CD4-positive, alpha-beta T cell (primary cell): ENCODE data around the gene UMPS. TPM values are rescaled to one million over a fixed set of nuclear protein-coding genes. Genes with fewer than 3 reads are reported as not detected.

Source experiments
- ATAC-seq: fragments of 200-7000 bp; cut with Tn5 transposase; one replicate; pipeline ENCODE4 v1.10.0; 2022; ENCODE audit warnings: mild to moderate bottlenecking; ENCODE audit not compliant: poor library complexity
- CTCF ChIA-PET: fragments of 350-600 bp; sonication (Branson Sonifier 250); formaldehyde crosslinking; loops from one replicate; lab custom pipeline; 2021; ENCODE audit warnings: antibody characterized with exemption, inconsistent platforms; lab: Charles Lee
- POLR2A ChIA-PET: fragments of 350-600 bp; sonication (Branson Sonifier 250); formaldehyde crosslinking; loops from one replicate; lab custom pipeline; 2021; ENCODE audit warnings: antibody characterized with exemption, inconsistent platforms; lab: Charles Lee
- DNase-seq, 14 experiments: peaks; one replicate each; pipeline ENCODE4 v3.0.0-alpha.2; 2013 to 2020; ENCODE audit warnings: mixed read lengths in 2 of 14
- H3K27ac ChIP-seq, 2 donors: one replicate each; pipeline versions ENCODE4 v1.5.1 to v1.7.0; 2013; ENCODE audit warnings: low read length in 2 of 2, low read depth in 1 of 2, mild to moderate bottlenecking in 1 of 2
- H3K27me3 ChIP-seq, 2 experiments: 1 replicate in 1 of 2; 2 replicates in 1 of 2; pipeline versions ENCODE4 v1.6.1 to v1.7.0; 2013; ENCODE audit warnings: low read length in 2 of 2, control low read depth in 1 of 2, mild to moderate bottlenecking in 1 of 2, moderate library complexity in 1 of 2; ENCODE audit not compliant: insufficient read depth in 2 of 2, control insufficient read depth in 1 of 2
- H3K36me3 ChIP-seq: one replicate; pipeline ENCODE4 v1.6.1; 2013; ENCODE audit warnings: low read length, control low read depth; ENCODE audit not compliant: insufficient read depth
- H3K4me1 ChIP-seq: one replicate; pipeline ENCODE4 v1.6.1; 2013; ENCODE audit warnings: low read length, control low read depth; ENCODE audit not compliant: insufficient read depth
- H3K4me3 ChIP-seq: one replicate; pipeline ENCODE4 v1.5.1; 2013; ENCODE audit warnings: mild to moderate bottlenecking, low read length, moderate library complexity
- H3K9me3 ChIP-seq, 2 experiments: 1 replicate in 1 of 2; 2 replicates in 1 of 2; pipeline versions ENCODE4 v1.6.1 to v1.7.0; 2013; ENCODE audit warnings: low read length in 2 of 2, mild to moderate bottlenecking in 2 of 2, control low read depth in 1 of 2, moderate library complexity in 1 of 2; ENCODE audit not compliant: control insufficient read depth in 1 of 2, insufficient read depth in 1 of 2
- H3K27ac Mint-ChIP-seq: one replicate; pipeline ENCODE4 v1.8.0; 2020; ENCODE audit warnings: mixed read lengths
- H3K27me3 Mint-ChIP-seq: one replicate; pipeline ENCODE4 v1.8.0; 2021; ENCODE audit warnings: mixed read lengths
- H3K36me3 Mint-ChIP-seq: one replicate; pipeline ENCODE4 v1.8.0; 2021; ENCODE audit warnings: low read depth, mixed read lengths
- H3K4me1 Mint-ChIP-seq: one replicate; pipeline ENCODE4 v1.8.0; 2021; ENCODE audit warnings: low read depth, mixed read lengths
- H3K4me3 Mint-ChIP-seq: one replicate; pipeline ENCODE4 v1.8.0; 2020; ENCODE audit warnings: mild to moderate bottlenecking, mixed read lengths
- H3K9me3 Mint-ChIP-seq: one replicate; pipeline ENCODE4 v1.8.0; 2020; ENCODE audit warnings: mixed read lengths
- intact Hi-C, 2 experiments: fragments of 100-400 bp; cut with DNase I in 1 of 2; cut with micrococcal nuclease in 1 of 2; formaldehyde crosslinking; loops; one replicate each; pipeline versions ENCODE4 v1.15.1 to v1.9.0; 2023 to 2025; cut with DNase I, micrococcal nuclease
- total RNA-seq, 174 experiments: library from RNA in 2 of 174; stranded (reverse) in 2 of 174; gene quantifications; one replicate each; pipeline ENCODE4 v1.2.3 and lab custom pipeline; 2021 to 2026
- TF ChIP-seq, protein P1 (sequence below): fragments of 200-600 bp; IDR thresholded peaks from one replicate; pipeline ENCODE4 v1.8.0; 2022; ENCODE audit warnings: antibody characterized with exemption, mild to moderate bottlenecking

UMPS gene
- total RNA-seq, 2 experiments from 2014 or later = 19.5 to 19.7 TPM

DNA sequence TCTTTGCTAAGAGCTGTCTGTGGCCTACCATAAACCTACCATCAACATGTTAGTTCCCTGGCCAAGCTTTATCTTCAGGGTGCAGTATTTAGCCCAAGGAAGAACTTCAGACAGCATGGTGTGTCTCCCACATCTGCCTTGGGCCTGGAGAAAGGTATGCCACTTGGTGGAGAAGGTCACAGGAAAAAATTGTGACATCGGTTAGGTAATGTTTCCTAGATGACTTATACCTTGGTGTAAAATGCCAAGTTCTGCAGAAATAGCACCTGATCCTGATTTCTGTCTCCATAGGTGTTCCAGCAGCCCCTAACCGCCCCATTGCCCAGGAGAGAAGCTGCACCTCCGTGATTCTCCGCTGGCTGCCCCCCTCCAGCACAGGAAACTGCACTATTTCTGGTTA, 33.0 kb upstream of the UMPS start:
- Mint-ChIP-seq H3K4me1 (no peaks in the 10 kb centered on the region), H3K27ac (no peak overlapping the region), H3K36me3 (no peaks in the 10 kb centered on the region), H3K27me3 (peaks cover 24% of the 10 kb centered on the region), H3K4me3 (no peak overlapping the region), H3K9me3 (no peaks in the 10 kb centered on the region)
- intact Hi-C loops = no loop called here
- no peak for DNase-seq
- no peak overlapping the region for H3K27ac ChIP-seq
- H3K4me1 ChIP-seq = no peaks in the 10 kb centered on the region
- no peak for ATAC-seq
- H3K9me3 ChIP-seq = no peaks in the 10 kb centered on the region
- no peak overlapping the region for H3K4me3 ChIP-seq
- TF ChIP-seq, protein P1, sequence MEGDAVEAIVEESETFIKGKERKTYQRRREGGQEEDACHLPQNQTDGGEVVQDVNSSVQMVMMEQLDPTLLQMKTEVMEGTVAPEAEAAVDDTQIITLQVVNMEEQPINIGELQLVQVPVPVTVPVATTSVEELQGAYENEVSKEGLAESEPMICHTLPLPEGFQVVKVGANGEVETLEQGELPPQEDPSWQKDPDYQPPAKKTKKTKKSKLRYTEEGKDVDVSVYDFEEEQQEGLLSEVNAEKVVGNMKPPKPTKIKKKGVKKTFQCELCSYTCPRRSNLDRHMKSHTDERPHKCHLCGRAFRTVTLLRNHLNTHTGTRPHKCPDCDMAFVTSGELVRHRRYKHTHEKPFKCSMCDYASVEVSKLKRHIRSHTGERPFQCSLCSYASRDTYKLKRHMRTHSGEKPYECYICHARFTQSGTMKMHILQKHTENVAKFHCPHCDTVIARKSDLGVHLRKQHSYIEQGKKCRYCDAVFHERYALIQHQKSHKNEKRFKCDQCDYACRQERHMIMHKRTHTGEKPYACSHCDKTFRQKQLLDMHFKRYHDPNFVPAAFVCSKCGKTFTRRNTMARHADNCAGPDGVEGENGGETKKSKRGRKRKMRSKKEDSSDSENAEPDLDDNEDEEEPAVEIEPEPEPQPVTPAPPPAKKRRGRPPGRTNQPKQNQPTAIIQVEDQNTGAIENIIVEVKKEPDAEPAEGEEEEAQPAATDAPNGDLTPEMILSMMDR = no peak
- CTCF ChIA-PET = no interaction called here
- H3K36me3 ChIP-seq = no peaks in the 10 kb centered on the region
- POLR2A ChIA-PET = no interaction called here
- peaks cover 2 to 11% of the 10 kb centered on the region in 2 experiments for H3K27me3 ChIP-seq

DNA sequence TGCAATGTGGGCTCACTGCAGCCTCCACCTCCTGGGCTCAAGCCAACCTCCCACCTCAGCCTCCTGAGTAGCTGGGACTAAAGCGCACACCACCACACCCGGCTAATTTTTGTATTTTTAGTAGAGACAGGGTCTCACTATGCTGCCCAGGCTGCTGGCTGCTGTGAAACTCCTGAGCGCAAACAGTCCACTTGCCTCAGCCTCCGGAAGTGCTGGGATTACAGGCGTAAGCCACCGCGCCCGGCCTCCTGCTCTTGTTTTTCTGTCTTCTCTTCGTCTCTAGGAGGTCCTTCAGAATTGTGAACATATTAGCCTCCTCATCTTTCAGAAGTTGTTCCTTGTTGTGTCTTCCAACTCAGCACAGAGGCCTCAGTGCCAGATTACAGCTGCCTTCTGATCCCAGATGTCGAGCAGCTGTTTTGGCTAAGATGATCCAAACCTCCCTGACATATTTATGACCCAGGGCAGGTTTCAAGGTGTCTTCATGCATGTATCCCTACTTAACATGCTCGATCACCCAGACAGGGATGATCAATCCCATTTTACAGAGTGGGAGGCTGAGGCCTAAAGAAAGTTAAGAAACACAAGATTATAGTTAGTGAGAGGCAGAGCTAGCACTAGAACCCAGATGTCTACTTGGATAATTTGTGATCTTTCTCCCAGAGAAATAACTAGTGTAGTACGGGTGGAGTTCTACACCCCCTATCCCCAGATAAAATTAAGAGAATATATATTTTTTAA, 32.1 kb upstream of the UMPS start:
- no peaks in the 10 kb centered on the region for H3K9me3 Mint-ChIP-seq
- H3K27ac Mint-ChIP-seq = no peak overlapping the region
- H3K9me3 ChIP-seq = no peaks in the 10 kb centered on the region
- intact Hi-C loops = no loop called here
- no peak for DNase-seq
- TF ChIP-seq, protein P1 = no peak
- no peaks in the 10 kb centered on the region for H3K4me1 Mint-ChIP-seq
- ChIA-PET POLR2A (no interaction called here), CTCF (interaction anchor here (1.5 kb wide), 1 partner anchor 9 kb away, joined by 6 read pairs; no protein-coding TSS in a partner anchor)
- no peak overlapping the region for H3K4me3 Mint-ChIP-seq
- no peaks in the 10 kb centered on the region for H3K4me1 ChIP-seq
- peaks cover 2 to 11% of the 10 kb centered on the region in 2 experiments for H3K27me3 ChIP-seq
- no peaks in the 10 kb centered on the region for H3K36me3 ChIP-seq
- no peak for ATAC-seq
- peaks cover 32% of the 10 kb centered on the region for H3K27me3 Mint-ChIP-seq
- H3K27ac ChIP-seq = no peak overlapping the region
- no peak overlapping the region for H3K4me3 ChIP-seq
- no peaks in the 10 kb centered on the region for H3K36me3 Mint-ChIP-seq

DNA sequence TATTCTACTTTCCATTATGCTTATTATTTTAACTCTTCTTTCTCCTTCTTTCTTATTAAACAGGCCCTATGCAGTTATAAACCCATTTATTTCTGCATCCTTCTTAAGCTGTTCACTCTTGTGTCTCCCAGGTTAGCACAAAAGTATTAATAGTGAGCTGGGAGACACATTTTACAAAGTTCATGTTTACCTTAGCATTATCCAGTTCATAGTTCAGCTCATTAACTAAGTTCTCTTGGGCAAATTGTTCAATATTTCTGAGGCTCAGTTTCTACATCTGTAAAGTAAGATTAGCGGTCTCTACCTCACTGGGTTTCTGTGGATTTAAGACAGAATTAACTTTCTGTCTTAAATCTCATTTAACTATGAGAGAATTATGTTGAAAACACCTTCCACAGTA, 31.2 kb upstream of the UMPS start:
- Mint-ChIP-seq H3K9me3 (no peaks in the 10 kb centered on the region), H3K27ac (no peak overlapping the region), H3K4me1 (no peaks in the 10 kb centered on the region), H3K36me3 (no peaks in the 10 kb centered on the region), H3K4me3 (no peak overlapping the region), H3K27me3 (peaks cover 35% of the 10 kb centered on the region)
- no peak overlapping the region for H3K27ac ChIP-seq
- peaks cover 2 to 11% of the 10 kb centered on the region in 2 experiments for H3K27me3 ChIP-seq
- ATAC-seq = no peak
- CTCF ChIA-PET = interaction anchor here (1.5 kb wide), 1 partner anchor 10 kb away, joined by 6 read pairs; no protein-coding TSS in a partner anchor
- H3K36me3 ChIP-seq = no peaks in the 10 kb centered on the region
- no peaks in the 10 kb centered on the region for H3K9me3 ChIP-seq
- POLR2A ChIA-PET = no interaction called here
- no peak overlapping the region for H3K4me3 ChIP-seq
- TF ChIP-seq, protein P1 = no peak
- H3K4me1 ChIP-seq = no peaks in the 10 kb centered on the region
- intact Hi-C loops = no loop called here
- DNase-seq = no peak
